BJ (cell line): ENCODE measurements around the gene MARS1. TPM values are rescaled to one million over a fixed set of nuclear protein-coding genes. Genes with fewer than 3 reads are reported as not detected.
"Not testable (repeated sequence)": the region's sequence is repeated elsewhere in the genome, so short reads cannot be mapped to it uniquely, and the experiment has no call there.

Experiments
- CTCF ChIA-PET: fragments of 350-600 bp; formaldehyde crosslinking; extraction: SDS; loops from one replicate; lab custom pipeline; 2021; ENCODE audit warnings: antibody characterized with exemption, inconsistent platforms; lab: Yijun Ruan, JAX
- POLR2A ChIA-PET: fragments of 300-600 bp; sonication (Branson Sonifier 250); formaldehyde crosslinking; extraction: SDS; loops from one replicate; lab custom pipeline; 2021; ENCODE audit warnings: antibody characterized with exemption; lab: Charles Lee
- DNase-seq: peaks from one replicate; pipeline ENCODE4 v3.0.0-alpha.2; 2011; ENCODE audit warnings: low read depth
- H3K27me3 ChIP-seq: 2 replicates; pipeline ENCODE4 v1.6.0; 2011; ENCODE audit warnings: low read length; ENCODE audit not compliant: control insufficient read depth, insufficient read depth
- H3K36me3 ChIP-seq: 2 replicates; pipeline ENCODE4 v1.5.1; 2011; ENCODE audit warnings: low read length; ENCODE audit not compliant: control insufficient read depth, insufficient read depth
- H3K4me3 ChIP-seq: 2 replicates; pipeline ENCODE4 v1.5.1; 2011; ENCODE audit warnings: low read depth, mild to moderate bottlenecking, control low read depth, low read length
- CTCF ChIP-seq: IDR thresholded peaks from 2 replicates; pipeline ENCODE4 v1.5.1; 2011; ENCODE audit warnings: low read depth, mild to moderate bottlenecking, control low read depth, inconsistent platforms, low read length, moderate library complexity; ENCODE audit not compliant: insufficient read depth
- polyA minus RNA-seq: library from RNA; depleted of rRNA, polyadenylated mRNA; stranded (reverse); fragments of >200 nt; gene quantifications from 2 replicates; pipeline ENCODE4 v1.2.3, GENCODE V29; 2011; rRNA and poly(A)+ RNA removed
- polyA plus RNA-seq: library from polyadenylated mRNA; depleted of rRNA; stranded (reverse); fragments of >200 nt; gene quantifications from 2 replicates; pipeline ENCODE4 v1.2.3, GENCODE V29; 2011; rRNA removed

The MARS1 gene
- 280 and 378 TPM in 2 replicates for polyA plus RNA-seq
- polyA minus RNA-seq, result 225 and 258 TPM in 2 replicates

GRCh38 chr12:57487597-57488401 is at the start of gene MARS1:
MARS1 (plus strand) TSS chr12:57488068; CDS start chr12:57488091, 23 bp downstream.
- POLR2A ChIA-PET, result no interaction called here
- Histone ChIP-seq H3K36me3 (peaks cover 10% of the 10 kb centered on the region), H3K27me3 (no peaks in the 10 kb centered on the region), H3K4me3 (peak within 1 kb of the TSS; percentile 96)
- TF ChIP-seq CTCF, result no peak
- CTCF ChIA-PET, result interaction anchor here (1.1 to 1.2 kb wide), 2 partner anchors 25 to 29 kb away, joined by 3 to 4 read pairs; partner anchors contain the start of gene GLI1
- peak; percentile 92 for DNase-seq

GRCh38 chr12:57438400-57438799 is 49.5 kb upstream of the MARS1 start:
- POLR2A ChIA-PET, result no interaction called here
- DNase-seq, result no peak
- Histone ChIP-seq H3K36me3 (no peaks in the 10 kb centered on the region), H3K4me3 (no peak overlapping the region), H3K27me3 (no peaks in the 10 kb centered on the region; the same call in 1 of the 2 replicates)
- TF ChIP-seq CTCF, result no peak
- CTCF ChIA-PET, result interaction anchor here (1.4 to 2.5 kb wide), 2 partner anchors 14 to 17 kb away, joined by 5 to 14 read pairs; partner anchors contain the start of gene INHBE

GRCh38 chr12:57439762-57440266 is 48.1 kb upstream of the MARS1 start:
- POLR2A ChIA-PET, result no interaction called here
- Histone ChIP-seq H3K36me3 (no peaks in the 10 kb centered on the region), H3K4me3 (no peak overlapping the region), H3K27me3 (no peaks in the 10 kb centered on the region)
- CTCF ChIA-PET, result no interaction called here
- DNase-seq, result no peak
- TF ChIP-seq CTCF, result no peak

- POLR2A ChIA-PET, result not testable (repeated sequence)
Observed at GRCh38 chr12:57441393-57441792, 46.5 kb upstream of the MARS1 start.

GRCh38 chr12:57441846-57442427 is 45.9 kb upstream of the MARS1 start:
- POLR2A ChIA-PET, result no interaction called here
- TF ChIP-seq CTCF, result no peak
- no peak for DNase-seq
- CTCF ChIA-PET, result interaction anchor here (1.4 kb wide), 1 partner anchor 11 kb away, joined by 11 read pairs; no protein-coding TSS in a partner anchor
- H3K36me3 ChIP-seq, result no peaks in the 10 kb centered on the region
- H3K27me3 ChIP-seq, result no peaks in the 10 kb centered on the region
- no peak overlapping the region for H3K4me3 ChIP-seq

More at GRCh38 chr12:57441393-57441792, 46.5 kb upstream of the MARS1 start:
- not testable (repeated sequence) for H3K27me3 ChIP-seq, DNase-seq, H3K4me3 ChIP-seq, H3K36me3 ChIP-seq
- CTCF ChIA-PET, result interaction anchor here (0.7 to 1.3 kb wide), 2 partner anchors 11 to 18 kb away, joined by 3 read pairs; partner anchors contain the start of gene GLI1

GRCh38 chr12:57444337-57444736 is 43.5 kb upstream of the MARS1 start:
- H3K27me3 ChIP-seq, H3K36me3 ChIP-seq, H3K4me3 ChIP-seq, POLR2A ChIA-PET, DNase-seq: not testable (repeated sequence)
- CTCF ChIA-PET, result interaction anchor here (1.6 to 2.1 kb wide), 2 partner anchors 9 to 11 kb away, joined by 6 to 9 read pairs; no protein-coding TSS in a partner anchor
